Stimulated activated CD8-positive, alpha-beta memory T cell treated with anti-CD3 and anti-CD28 coated beads, Interleukin-12 subunit alpha, Interleukin-12 subunit beta, amount 100 ng/mL, for 24 hours (primary cell): ENCODE results near the gene TOMM6.
A peak's percentile ranks its signal among the peaks of the same experiment; 100 is the strongest.

Source experiments
- DNase-seq: peaks from one replicate; pipeline ENCODE4 v3.0.0-alpha.2; 2020; ENCODE audit errors: extremely low read depth

Gene TOMM6

DNA sequence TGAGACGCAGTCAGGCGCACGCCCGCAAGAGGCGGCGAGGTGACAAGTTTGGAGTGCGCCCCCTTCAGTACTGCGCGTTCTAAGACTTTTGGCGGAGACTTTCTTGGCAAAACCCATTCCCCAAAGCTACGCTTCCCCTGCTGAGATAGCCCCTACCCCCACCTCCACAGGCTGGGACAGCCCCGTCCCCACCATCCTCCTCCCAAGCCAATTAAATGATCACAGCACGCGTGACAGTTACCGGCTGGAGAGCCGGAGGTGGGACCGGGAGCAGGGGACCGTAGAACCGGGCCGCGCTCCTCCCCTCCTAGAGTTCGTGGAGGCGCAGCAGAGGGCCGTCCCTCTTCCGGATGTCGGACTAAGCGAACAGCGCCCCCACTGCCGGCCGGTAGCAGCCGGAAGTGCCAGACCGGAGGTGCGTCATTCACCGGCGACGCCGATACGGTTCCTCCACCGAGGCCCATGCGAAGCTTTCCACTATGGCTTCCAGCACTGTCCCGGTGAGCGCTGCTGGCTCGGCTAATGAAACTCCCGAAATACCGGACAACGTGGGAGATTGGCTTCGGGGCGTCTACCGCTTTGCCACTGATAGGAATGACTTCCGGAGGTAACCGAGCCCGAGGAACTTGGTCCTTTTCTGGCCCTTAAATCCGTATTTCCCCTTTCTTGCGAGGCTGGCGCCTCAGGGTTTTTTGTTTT lies at the start of gene TOMM6:
Gene TOMM6 (plus strand): TSS at position 476 of the 699 bp plus-strand sequence. CDS start 4 bp downstream, at position 480.
- DNase-seq: peak; percentile 88

DNA sequence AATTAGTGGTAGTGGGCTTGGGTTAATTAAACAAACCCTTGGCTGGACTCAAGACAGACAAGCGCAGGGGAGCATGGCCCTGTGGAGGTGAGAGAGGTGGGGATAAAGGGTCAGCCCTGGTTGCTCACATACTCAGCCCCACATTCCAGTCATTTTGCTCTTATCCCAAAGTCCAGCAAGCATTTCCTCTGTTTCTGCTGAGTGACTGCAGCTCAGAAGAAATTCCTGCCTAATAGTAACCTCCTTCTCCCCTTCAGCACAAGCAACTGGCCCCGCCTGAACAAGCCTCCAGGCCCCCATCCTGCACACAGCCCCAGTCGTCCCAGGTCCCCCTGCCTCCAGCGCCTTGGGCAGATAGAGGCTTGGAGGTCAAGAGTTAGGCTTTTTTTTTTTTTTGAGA lies 48.5 kb upstream of the TOMM6 start:
- DNase-seq: no peak

DNA sequence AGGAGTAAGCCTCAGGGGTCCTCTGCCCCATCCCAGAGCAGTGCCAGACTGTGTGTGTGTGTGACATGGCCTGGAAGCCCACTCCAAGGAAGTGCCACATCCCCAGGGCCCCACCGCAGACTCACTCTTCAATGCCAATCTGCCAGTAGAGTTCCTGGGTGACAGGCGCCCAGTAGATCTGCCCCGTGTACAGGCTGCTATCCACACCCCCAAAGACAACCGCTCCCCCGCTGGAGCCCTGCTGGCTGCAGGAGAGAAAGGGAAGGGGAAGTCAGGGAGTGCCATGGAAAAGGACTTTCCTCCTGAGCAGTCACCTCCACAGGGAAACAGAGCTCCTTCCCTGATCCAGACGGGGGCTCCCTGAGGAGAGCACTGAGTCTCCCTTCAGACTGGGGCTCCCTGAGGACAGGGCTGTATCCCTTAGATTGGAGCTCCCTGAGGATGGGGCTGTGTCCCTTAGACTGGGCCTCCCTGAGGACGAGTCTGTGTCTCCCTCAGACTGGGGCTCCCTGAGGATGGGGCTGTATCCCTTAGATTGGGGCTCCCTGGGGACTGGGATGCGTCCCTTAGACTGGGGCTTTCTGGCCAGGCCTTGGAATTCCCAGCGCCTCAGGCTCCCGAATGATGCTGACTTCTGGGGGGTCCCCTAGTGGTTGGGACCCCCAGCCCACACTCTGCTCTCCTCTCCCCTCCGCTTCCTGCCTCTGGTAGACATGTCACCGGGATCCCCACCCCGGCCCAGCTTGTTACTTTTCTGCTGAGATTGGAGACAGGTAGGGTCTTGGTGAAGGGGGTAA lies 46.9 kb upstream of the TOMM6 start:
- no peak for DNase-seq

DNA sequence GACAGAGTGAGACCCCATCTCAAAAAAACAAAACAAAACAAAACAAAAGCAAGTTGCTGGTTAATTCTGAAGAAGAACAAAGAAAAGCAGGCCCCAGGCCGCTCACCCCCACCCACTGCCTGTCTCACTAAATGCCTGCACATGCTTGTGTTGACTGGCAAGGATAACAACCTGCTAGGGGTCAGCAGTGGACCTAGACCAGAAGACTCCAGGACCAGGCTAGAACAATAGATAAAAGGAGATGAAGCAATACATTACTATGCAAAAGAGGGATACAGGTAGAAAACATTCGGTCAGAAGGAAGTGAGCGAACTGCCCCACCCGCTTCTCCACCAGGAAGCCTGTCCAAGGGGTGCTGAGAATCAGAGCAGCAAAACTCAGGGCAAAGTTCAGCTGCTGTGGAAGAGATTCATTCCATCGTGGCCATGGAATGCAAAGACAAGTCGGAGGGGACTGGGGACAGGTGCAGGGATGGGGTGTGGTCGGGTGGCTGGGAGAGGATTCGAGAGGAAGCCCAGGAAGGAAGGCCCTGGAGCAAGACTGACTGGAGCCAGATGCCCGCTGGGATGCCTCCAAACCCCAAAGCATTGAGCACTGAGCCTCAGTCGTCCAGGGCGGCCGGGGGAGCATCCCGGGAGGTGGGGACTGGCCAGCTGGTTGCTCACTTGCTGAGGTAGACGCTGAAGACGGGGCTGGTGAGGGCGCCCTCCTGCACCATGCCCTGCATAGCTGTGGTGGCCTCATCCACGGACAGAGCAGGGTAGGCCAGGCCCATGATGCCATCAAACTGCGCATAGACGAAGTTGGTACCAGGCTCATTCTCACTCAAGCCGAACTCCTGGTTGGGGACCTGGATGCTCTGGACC lies 45.6 kb upstream of the TOMM6 start:
- no peak for DNase-seq

DNA sequence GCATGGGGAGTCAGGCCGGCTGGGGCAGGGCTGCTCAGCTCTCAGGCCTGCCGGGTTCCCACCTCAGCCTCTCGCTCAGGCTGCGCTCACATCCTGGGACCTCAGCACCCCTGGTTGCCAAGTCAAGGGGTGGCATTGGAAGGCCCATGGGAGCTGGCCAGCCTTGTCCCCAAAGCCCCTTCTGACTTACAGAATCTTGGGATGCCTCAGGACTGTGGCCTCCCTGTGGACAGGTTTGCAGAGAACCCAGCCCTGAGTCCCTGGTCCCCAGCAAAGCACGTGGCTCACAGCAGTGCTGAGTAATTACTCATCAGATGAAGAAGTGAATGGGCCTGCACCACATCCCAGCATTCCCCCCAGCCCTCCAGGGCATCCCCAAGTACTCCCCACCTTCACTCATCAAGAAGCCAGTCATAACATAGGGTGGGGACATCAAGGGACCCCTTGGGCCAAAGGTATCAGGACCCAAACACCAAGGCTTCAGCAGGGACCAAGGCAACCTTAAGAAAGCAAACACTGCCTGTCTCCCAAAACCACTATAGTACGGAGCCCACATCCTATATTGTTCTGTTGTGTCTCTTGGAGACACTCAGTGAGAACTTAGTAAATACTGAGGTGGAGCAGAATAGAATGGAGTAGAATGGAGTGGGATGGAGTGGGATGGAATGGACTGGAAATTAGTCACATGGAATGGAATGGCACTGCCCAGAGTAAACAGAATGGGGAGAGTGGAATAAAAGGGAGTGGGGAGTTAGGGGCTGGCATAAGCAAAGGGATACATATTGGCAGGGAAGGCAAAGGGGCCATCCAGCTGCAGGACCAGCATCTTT lies 43.9 kb upstream of the TOMM6 start:
- DNase-seq: no peak

DNA sequence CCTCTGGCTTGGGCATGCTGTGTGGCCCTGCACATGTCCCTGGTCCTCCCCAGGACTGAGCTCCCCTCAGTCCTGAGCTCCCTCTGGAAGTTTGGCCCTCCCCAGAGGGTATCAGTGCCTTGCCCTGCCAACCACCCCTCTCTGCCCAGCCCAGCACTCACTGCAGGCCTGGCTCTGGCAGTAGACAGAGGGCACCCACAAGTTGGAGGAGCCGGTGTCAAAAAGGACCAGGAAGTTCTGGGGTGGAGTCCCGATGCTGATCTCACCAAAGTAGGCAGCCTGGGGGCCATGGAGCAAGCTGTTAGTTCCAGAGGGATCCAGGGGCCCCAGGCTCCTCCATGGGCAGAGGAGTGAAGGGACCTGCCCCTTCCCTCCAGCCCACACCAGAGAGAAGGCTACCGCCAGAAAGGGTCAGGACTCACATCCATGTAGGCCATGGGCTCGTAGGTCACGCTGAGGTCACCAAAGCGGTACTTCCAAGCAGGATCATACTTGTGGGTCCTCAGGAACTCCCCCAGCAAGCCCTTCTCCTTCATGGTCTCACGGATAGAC lies 43.2 kb upstream of the TOMM6 start:
- no peak for DNase-seq

DNA sequence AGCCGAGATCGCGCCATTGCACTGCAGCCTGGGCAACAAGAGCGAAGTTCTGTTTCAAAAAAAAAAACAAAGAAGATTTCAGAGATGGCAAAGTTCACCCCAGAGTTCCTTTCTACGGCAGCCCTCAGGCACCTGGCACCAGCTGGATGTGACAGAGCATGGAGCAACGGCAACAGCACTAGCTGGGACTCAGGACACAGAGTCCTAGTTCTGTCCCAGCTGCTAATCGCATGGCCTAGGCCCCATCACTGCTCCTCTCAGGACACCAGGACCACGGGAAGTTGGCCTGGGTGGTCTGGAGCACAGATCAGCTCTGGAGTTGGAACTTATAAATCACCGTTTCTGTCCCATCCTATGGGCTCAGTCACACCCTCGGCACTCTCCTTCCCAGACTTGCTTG lies 41.4 kb upstream of the TOMM6 start:
- DNase-seq: no peak

DNA sequence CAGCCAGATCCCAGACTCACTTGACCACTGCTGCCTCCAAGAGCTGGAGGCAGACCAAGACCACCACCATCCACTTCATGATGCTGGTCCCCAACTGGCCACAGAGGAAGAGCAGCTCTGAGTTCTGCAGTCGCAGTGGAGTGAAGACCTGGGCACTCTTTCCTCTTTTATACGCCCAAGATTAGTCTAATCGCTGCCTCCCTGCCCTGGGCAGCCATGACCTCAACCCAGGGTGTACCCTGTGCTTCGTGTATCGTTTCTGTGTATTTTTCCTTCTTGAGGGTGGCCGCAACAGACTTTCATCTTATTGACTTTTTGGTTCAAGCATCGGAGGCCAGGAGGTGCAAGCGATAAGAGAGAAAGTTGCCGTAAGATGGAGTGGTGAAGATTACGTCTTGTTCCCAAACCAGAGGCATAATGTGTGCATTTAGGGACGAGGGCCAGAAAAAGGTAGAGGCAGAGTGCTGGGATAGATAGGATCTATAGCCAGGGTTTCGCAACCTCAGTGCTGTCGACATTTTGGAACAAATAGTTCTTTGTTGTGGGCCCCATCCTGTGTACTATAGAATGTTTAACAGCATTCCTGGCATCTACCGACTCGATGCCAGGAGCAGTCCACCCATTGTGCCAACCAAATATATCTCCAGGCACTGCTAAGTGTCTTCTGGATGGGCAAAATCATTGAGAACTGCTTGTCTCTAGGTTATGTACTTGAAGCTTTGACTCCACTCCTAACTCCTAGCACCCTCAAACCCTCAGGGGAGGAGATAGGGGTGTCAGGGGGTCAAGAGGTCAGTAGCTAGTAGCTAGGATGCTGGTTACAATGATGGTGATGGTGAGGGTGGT lies 40.0 kb upstream of the TOMM6 start, which contains the start of gene PGC:
Gene PGC (minus strand): TSS at position 142 of the 846 bp plus-strand sequence. CDS start 63 bp downstream, at position 79.
- DNase-seq: no peak

DNA sequence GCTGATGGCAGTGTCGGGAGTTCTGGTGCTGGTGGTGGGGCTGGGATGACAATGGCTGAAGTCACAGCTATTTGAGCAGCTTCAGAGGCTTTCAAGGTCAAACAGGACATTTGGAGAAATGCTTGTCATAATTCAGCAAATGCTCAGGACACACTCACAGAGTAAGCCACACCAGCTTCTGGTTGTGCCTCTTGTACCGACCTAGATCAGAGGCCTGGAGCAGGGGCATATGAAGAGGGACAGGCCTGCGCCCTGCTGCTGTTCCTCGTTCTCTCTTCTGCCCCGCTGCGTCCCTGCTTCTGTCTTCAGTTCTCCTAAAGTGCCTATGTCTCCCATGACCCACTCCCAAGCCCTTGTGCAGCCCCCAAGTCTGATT lies 39.4 kb upstream of the TOMM6 start:
- no peak for DNase-seq

DNA sequence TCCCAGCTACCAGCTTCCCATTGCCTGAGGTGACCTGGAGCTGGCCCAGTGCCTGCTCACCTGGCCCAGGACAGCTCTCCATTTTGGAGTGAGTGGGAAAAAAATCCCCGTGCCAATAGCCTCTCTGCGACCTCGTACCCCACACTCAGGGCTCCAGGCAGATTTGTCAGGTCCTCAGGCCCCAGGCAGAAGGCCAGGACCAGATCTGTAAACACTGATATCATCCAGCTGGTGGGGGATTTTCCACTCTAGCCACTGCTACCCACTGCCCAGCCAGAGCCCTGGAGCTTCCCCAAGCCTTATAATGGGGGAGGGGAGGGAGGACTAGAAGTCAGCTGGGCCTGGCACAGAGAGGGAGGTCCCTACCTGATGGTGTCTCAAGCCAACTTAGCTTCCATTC lies 39.0 kb upstream of the TOMM6 start:
- no peak for DNase-seq

DNA sequence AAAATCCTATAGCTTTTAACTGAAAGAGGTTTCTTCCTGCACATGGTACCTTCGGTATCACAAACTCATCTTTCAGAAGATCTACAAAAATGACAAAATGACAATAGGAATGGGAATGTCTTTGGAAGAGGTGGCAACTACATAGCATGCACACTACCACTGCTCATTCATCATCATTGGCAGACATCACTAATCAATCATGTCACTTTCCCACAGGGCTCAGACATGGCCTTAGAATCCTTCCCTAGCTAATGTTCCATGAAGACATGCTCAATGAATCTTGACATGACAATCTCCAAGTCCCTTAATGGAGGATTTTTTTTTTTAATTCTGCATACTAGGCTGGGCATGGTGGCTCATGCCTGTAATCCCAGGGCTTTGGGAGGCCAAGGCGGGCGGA lies 37.1 kb upstream of the TOMM6 start:
- no peak for DNase-seq

DNA sequence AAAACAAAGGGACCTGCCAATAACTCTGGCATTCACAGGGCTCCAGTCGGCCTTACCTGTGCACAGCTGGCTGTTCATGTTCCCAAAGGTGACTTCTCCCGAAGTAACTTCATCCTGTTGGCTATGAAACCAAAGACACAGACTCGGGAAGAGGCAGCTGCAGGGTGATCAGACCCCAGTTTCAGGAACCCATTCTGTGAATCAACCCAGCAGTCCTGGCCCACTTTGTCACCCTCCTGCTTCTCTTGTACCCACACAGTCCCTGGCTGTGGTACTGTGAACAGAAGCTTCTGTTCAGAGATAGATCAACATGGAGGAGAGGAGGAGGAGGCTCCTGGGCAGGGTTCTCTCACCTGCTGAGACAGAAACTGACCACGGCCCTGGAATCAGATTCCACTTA lies 31.6 kb upstream of the TOMM6 start:
- no peak for DNase-seq

DNA sequence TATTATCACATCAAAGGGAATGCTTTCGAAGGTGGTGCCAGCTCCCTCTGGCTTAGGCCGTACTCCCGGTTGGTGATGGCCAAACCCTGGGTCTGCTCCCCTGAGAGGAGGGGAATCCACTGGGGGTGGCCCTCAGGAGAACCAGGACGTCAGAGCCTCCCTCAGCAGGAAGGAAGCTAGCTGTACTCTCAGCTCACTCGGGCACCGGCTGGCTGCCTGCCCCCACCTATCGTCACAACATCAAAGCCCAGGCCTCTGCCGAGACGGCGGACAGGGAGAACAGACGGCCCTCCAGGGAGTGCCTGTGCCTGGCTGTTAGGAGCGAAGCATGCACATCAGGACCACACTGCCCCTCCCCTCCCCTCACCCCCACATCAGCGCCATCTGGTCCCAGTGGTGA lies 31.1 kb upstream of the TOMM6 start:
- no peak for DNase-seq

DNA sequence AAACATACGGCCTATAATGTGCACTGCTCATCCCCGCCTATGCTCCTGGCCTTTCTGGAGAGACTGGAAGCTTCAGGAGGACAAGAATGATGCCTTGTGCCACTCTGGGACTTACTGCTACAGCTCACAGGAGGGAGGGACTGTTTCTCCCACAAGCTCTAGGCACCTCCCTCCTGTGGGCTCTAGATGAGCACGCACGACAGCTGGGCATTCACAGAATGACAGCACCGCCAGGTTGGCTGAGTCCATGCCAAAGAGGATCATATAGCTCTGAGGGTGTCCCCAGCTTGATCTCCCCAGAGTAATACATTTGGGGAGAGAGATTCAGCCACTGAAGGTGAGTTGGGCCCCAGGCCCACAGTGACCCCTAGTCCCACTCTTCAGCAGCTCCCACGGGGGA lies 30.2 kb upstream of the TOMM6 start:
- DNase-seq: no peak

DNA sequence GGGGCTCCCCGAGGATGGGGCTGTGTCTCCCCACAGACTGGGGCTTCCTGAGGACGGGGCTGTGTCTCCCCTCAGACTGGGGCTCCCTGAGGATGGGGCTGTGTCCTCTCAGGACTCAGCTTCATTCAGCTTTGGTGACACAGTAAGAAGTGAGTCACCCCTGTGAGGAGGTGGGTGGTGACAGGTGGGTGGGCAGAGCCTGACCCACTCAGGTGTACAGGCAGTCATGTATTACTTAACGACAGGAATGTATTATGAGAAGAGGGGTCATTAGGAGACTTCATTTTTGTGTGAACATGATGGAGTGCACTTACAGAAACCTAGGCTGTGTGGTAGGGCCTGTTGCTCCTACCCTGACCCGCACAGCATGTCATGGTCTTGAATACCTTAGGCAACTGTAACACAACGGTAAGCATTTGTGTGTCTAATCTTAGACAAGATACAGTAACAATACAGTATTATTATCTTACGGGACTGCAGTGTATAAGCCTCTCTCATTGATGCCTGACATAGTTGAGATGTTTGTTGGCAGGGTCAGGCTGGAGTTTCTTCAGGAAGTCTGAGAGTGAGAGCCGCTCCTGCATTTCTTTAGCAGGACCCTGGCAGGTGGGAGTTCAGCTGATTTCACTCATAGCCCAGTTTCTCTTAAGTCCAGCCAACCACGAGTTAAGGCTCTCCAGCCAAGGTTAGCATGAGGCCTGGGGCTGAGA lies 29.4 kb upstream of the TOMM6 start:
- DNase-seq: no peak

DNA sequence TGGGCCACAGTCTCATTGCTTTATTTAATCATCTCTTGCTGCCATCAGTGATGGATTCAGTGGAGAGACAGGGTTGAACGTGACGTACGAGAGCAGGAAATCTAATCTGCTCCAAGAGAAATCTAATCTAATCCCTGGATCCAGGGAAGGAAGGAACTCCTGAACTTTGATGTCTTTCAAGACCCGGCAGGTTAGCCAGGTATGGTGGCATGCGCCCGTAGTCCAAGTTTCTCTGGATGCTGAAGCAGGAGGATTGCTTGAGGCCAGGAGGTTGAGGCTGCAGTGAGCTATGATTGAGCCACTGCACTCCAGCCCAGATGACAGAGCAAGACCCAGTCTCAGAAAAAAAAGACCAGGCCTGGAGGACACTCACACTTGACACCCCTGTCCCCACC lies 28.9 kb upstream of the TOMM6 start:
- DNase-seq: no peak

DNA sequence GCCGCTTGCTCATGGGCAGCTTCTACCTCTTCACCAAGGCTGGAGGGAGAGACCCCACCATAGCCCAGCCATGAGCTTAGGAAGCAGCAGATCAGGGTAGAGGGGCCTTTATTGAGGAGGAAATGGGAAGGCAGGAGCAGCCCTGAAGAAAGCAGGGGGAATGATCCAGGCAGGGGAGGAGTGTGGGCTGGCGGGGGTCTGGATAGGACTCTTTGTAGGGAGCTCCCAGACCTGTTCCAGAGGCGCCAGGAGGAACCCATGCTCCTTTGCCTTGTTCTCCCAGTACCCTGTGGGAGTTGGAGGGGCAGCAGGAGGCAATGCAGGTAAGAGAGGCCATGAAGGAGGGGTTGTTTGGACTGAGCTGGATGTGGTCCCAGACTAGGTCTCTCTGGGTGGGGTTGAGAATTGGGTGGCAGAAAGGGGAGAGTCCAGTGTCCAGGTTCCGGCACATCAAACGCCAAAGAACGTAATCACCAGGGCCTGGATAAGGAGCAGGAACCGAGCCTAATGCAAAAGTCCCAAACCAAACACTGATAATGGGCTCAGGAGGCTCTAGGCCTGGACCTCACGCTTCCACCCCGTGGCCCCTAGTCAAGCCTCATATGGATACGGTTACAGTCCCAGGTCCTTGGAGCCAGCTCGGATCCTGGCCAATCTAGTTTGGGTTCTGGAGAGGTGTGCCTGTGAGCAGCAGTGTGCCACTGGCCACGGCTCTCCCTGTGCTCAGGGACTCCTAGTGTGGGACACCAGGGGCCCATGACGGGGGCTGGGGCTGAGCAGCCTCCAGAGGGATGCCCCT lies 28.2 kb upstream of the TOMM6 start:
- no peak for DNase-seq

DNA sequence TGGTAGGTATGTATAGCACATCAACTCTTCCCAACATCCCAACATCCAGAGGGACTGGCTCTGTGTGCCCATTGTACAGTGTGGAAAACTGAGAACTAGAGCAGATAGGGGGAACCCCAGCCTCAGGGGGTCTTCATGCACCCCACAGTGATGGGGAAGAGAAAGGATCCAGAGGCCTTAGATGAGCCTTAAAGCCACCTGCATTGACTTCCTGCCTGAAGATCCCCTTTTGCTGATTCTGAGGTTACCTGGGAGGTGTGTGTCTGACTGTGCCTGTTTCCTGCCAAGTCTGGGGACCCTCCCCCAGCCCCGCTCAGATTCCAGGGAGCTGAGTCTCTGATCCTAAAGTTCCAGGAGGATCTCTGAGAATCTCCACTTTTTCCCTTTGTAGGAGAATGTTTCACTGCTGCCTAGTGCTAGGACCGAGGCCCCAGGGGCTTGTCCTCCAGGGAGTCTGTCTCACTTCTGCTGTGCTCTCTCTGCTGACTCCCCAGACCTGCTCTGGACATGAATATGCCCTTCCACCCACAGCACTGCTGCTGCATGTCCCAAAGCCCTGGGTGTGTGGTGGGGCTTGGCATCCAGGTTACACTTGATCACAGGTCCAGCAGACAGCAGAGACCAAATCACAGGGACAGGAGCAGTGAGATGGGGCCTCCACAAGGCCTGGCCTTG lies 27.5 kb upstream of the TOMM6 start:
- DNase-seq: no peak
